K562 (cell line): ENCODE results near the gene FBL. TPM values are rescaled to one million over a fixed set of nuclear protein-coding genes. Genes with fewer than 3 reads are reported as not detected.

Source experiments
- ATAC-seq: fragments of 200-7000 bp; cut with Tn5 transposase; 3 replicates; pipeline ENCODE4 v1.9.1; 2020; ENCODE audit warnings: moderate library complexity
- BruUV-seq: library from RNA; stranded (reverse); fragments of 400-500 nt; replicated peaks from 2 replicates; lab custom pipeline; 2021; lab: Mats Ljungman, UMichigan
- CTCF ChIA-PET: fragments of 300-600 bp; formaldehyde crosslinking; extraction: SDS; loops from one replicate; lab custom pipeline; 2021; ENCODE audit warnings: low intra/inter-chr PET ratio; lab: Yijun Ruan, JAX
- POLR2A ChIA-PET: fragments of 300-600, 350-650 bp; sonication (Branson Sonifier 250); formaldehyde crosslinking; extraction: SDS; loops from one replicate; lab custom pipeline; 2021; ENCODE audit warnings: antibody characterized with exemption, inconsistent platforms; lab: Yijun Ruan, JAX
- DNase-seq, 4 experiments: peaks; one replicate each; pipeline versions ENCODE4 v3.0.0 to v3.0.0-alpha.2; 2011 to 2018; ENCODE audit warnings: low spot score in 3 of 4, mixed read lengths in 3 of 4; ENCODE audit errors: extremely low read depth in 1 of 4
- FAIRE-seq: peaks from 2 replicates; lab custom pipeline; 2011; peaks lifted over from hg19 to GRCh38; lab: Jason Lieb, UNC
- H2AFZ ChIP-seq: 2 replicates; pipeline ENCODE4 v1.6.0; 2011; ENCODE audit warnings: low read depth, low read length, control low read depth, inconsistent platforms
- H3K27ac ChIP-seq: fragments of 200-600 bp; 3 replicates; pipeline ENCODE4 v1.8.0; 2011; ENCODE audit warnings: low read depth, mild to moderate bottlenecking, control low read depth, inconsistent platforms, low read length, moderate library complexity, mixed read lengths; ENCODE audit errors: extremely low read depth
- H3K27me3 ChIP-seq, 2 experiments: fragments of 300-600 bp in 1 of 2; 2 replicates in 1 of 2; 3 replicates in 1 of 2; pipeline versions ENCODE4 v1.6.0 to v1.8.0; 2011; ENCODE audit warnings: inconsistent platforms in 2 of 2, low read length in 2 of 2, mild to moderate bottlenecking in 1 of 2, mixed read lengths in 1 of 2, moderate library complexity in 1 of 2; ENCODE audit not compliant: control insufficient read depth in 2 of 2, insufficient read depth in 2 of 2
- H3K36me3 ChIP-seq: fragments of 300-600 bp; 3 replicates; pipeline ENCODE4 v1.8.0; 2011; ENCODE audit warnings: mild to moderate bottlenecking, low read length, inconsistent platforms; ENCODE audit not compliant: control insufficient read depth, insufficient read depth
- H3K4me1 ChIP-seq, 2 experiments: fragments of 200-600 bp in 1 of 2; replicated peaks in 1 of 2; 2 replicates in 1 of 2; 3 replicates in 1 of 2; pipeline versions ENCODE4 v1.5.1 to v1.8.0; 2011; ENCODE audit warnings: inconsistent platforms in 2 of 2, low read length in 2 of 2, mild to moderate bottlenecking in 1 of 2, mixed read lengths in 1 of 2, moderate library complexity in 1 of 2; ENCODE audit not compliant: control insufficient read depth in 2 of 2, insufficient read depth in 2 of 2
- H3K4me2 ChIP-seq: 2 replicates; pipeline ENCODE4 v1.6.1; 2011; ENCODE audit warnings: low read length, control low read depth, inconsistent platforms, mixed read lengths; ENCODE audit not compliant: insufficient read depth
- H3K4me3 ChIP-seq: fragments of 200-600 bp; sonication (generic), shearing (Covaris generic); 2 replicates; pipeline ENCODE4 v1.5.1; 2016; ENCODE audit warnings: control low read depth, inconsistent platforms
- H3K79me2 ChIP-seq: fragments of 200-600 bp; 3 replicates; pipeline ENCODE4 v1.8.0; 2011; ENCODE audit warnings: low read length, inconsistent platforms; ENCODE audit not compliant: control insufficient read depth, insufficient read depth
- H3K9ac ChIP-seq, 2 experiments: 2 replicates each; pipeline versions ENCODE4 v1.6.0 to v1.6.1; 2011; ENCODE audit warnings: low read depth in 2 of 2, low read length in 2 of 2, control low read depth in 1 of 2, inconsistent platforms in 1 of 2, mild to moderate bottlenecking in 1 of 2, mixed read lengths in 1 of 2; ENCODE audit not compliant: insufficient read depth in 1 of 2
- H3K9me1 ChIP-seq: one replicate; pipeline ENCODE4 v1.6.0; 2011; ENCODE audit warnings: inconsistent platforms, mild to moderate bottlenecking, low read length, moderate library complexity; ENCODE audit not compliant: control insufficient read depth, insufficient read depth
- H3K9me3 ChIP-seq: replicated peaks from 2 replicates; pipeline ENCODE4 v1.5.1; 2011; ENCODE audit warnings: low read depth, low read length, inconsistent platforms; ENCODE audit not compliant: control insufficient read depth, insufficient read depth
- H4K20me1 ChIP-seq: replicated peaks from 2 replicates; pipeline ENCODE4 v1.6.1; 2011; ENCODE audit warnings: low read length, inconsistent platforms, mixed read lengths; ENCODE audit not compliant: control insufficient read depth, insufficient read depth
- ARID2 ChIP-seq: fragments of 450-650 bp; IDR thresholded peaks from 2 replicates; pipeline ENCODE4 v1.6.1; 2017; ENCODE audit warnings: antibody characterized with exemption, mild to moderate bottlenecking
- CCAR2 ChIP-seq: fragments of 200-400 bp; formaldehyde crosslinking; IDR thresholded peaks from 2 replicates; pipeline ENCODE4 v1.6.1; 2017; ENCODE audit warnings: mild to moderate bottlenecking, low read depth, low read length
- ERF ChIP-seq: fragments of 450-650 bp; formaldehyde crosslinking; IDR thresholded peaks from 2 replicates; pipeline ENCODE4 v1.4.0; 2020; ENCODE audit warnings: mild to moderate bottlenecking, mixed read lengths
- ETS1 ChIP-seq: conservative IDR thresholded peaks from 2 replicates; pipeline ENCODE4 v1.6.1; 2011; ENCODE audit warnings: low read depth, mild to moderate bottlenecking, low read length; ENCODE audit not compliant: control insufficient read depth
- MEF2D ChIP-seq: conservative IDR thresholded peaks from 2 replicates; pipeline ENCODE4 v1.6.1; 2016; ENCODE audit warnings: low read depth, missing genetic modification characterization, missing compliant biosample characterization
- MEIS2 ChIP-seq: fragments of 450-650 bp; IDR thresholded peaks from 2 replicates; pipeline ENCODE4 v1.6.1; 2014; ENCODE audit warnings: mild to moderate bottlenecking; ENCODE audit not compliant: partially characterized antibody
- NRF1 ChIP-seq, 2 experiments: fragments of 450-650 bp; IDR thresholded peaks in 1 of 2; conservative IDR thresholded peaks in 1 of 2; 2 replicates each; pipeline ENCODE4 v1.6.1; 2014; ENCODE audit warnings: mild to moderate bottlenecking in 2 of 2
- POU5F1 ChIP-seq: fragments of 150-350 bp; IDR thresholded peaks from 2 replicates; pipeline ENCODE4 v1.6.1; 2014; ENCODE audit warnings: borderline replicate concordance, low read length, low read depth, mild to moderate bottlenecking; ENCODE audit not compliant: partially characterized antibody
- SNAPC5 ChIP-seq: fragments of 250-450 bp; sonication (Bioruptor Pico); IDR thresholded peaks from 2 replicates; pipeline ENCODE4 v1.8.0; 2021; ENCODE audit warnings: moderate library complexity, mild to moderate bottlenecking, inconsistent platforms
- SRSF3 ChIP-seq: fragments of 200-400 bp; formaldehyde crosslinking; IDR thresholded peaks from 2 replicates; pipeline ENCODE4 v1.6.1; 2016; ENCODE audit warnings: mild to moderate bottlenecking, low read length, moderate library complexity; ENCODE audit not compliant: insufficient read depth
- SRSF7 ChIP-seq: fragments of 200-400 bp; formaldehyde crosslinking; optimal IDR thresholded peaks from 2 replicates; pipeline ENCODE3; 2017; ENCODE audit warnings: mild to moderate bottlenecking, low read depth, low read length
- STAT5B ChIP-seq: fragments of 250-450 bp; sonication (Bioruptor Pico); IDR thresholded peaks from 2 replicates; pipeline ENCODE4 v1.8.0; 2021; ENCODE audit warnings: mild to moderate bottlenecking, inconsistent platforms
- TEAD1 ChIP-seq, 2 experiments: fragments of 450-650 bp in 1 of 2; sonication (generic) in 1 of 2; formaldehyde crosslinking; IDR thresholded peaks; 2 replicates each; pipeline versions ENCODE4 v1.4.0 to v1.8.0; 2020 to 2022; ENCODE audit warnings: mild to moderate bottlenecking in 2 of 2, missing genetic modification reagents in 1 of 2
- TFAP4 ChIP-seq: sonication (generic); formaldehyde crosslinking; IDR thresholded peaks from 2 replicates; pipeline ENCODE4 v1.8.0; 2022; ENCODE audit warnings: missing genetic modification reagents, mild to moderate bottlenecking, moderate library complexity, borderline replicate concordance
- WHSC1 ChIP-seq: IDR thresholded peaks from one replicate; pipeline ENCODE4 v1.6.1; 2012; ENCODE audit warnings: low read length, control low read depth, inconsistent platforms
- ZC3H8 ChIP-seq: fragments of 450-650 bp; IDR thresholded peaks from 2 replicates; pipeline ENCODE4 v1.6.1; 2017
- ZNF740 ChIP-seq, 3 experiments: fragments of 200-800 bp in 1 of 3; sonication (Bioruptor generic) in 1 of 3; sonication (generic) in 1 of 3; formaldehyde crosslinking in 1 of 3; IDR thresholded peaks; 2 replicates each; pipeline versions ENCODE4 v1.6.1 to v1.8.0; 2016 to 2022; ENCODE audit warnings: mild to moderate bottlenecking in 2 of 3, missing compliant biosample characterization in 2 of 3, missing genetic modification characterization in 2 of 3, missing genetic modification reagents in 1 of 3
- WGBS: fragments of 100-300 bp; shearing (Covaris generic); methylation state at CpG from one replicate; pipeline ENCODE4 v1.1.6; 2016; ENCODE audit warnings: low coverage, mixed read lengths; ENCODE audit not compliant: insufficient coverage; ENCODE audit errors: missing lambda C conversion rate; 5-methylcytosine and 5-hydroxymethylcytosine counted together
- in situ Hi-C: fragments of 300-500 bp; cut with MboI; formaldehyde crosslinking; loops from 4 replicates; pipeline ENCODE4 v1.15.0; 2018; ENCODE audit warnings: inconsistent platforms, mixed read lengths
- intact Hi-C: fragments of 100-400 bp; cut with micrococcal nuclease; formaldehyde crosslinking; loops from 2 replicates; pipeline ENCODE4 v1.14.2; 2022
- polyA plus RNA-seq, 8 experiments: library from polyadenylated mRNA; depleted of rRNA in 4 of 8; stranded (reverse) in 5 of 8; unstranded in 3 of 8; fragments of >200 nt; fragmentation: Nextera tagmentation in 2 of 8; fragmentation: Illumina TruSeq in 1 of 8; extraction: Ambion mirVana in 2 of 8; extraction: Trizol in 1 of 8; gene quantifications; 2 replicates each; pipeline versions ENCODE4 v1.2.1 to v1.2.3, GENCODE V29; 2011 to 2014; ENCODE audit warnings: inconsistent platforms in 1 of 8, missing spikeins in 1 of 8
- total RNA-seq, 7 experiments: library from RNA; depleted of rRNA in 6 of 7; stranded (reverse); fragments of >200 nt in 6 of 7; fragmentation: Illumina TruSeq in 2 of 7; extraction: Trizol in 2 of 7; gene quantifications; 2 replicates each; pipeline versions ENCODE4 v1.2.1 to v1.2.3, GENCODE V29; 2011 to 2021; ENCODE audit warnings: low replicate concordance in 1 of 7

Gene FBL
- total and polyA plus RNA-seq, 9 of the 15 experiments (the other 6 are each of a cell fraction or from before 2014, with no cell fraction given): 201 to 1,696 (median 696) TPM

- peak overlapping the region; percentile 64 for H2AFZ ChIP-seq
- H4K20me1 ChIP-seq: peaks cover 13% of the 10 kb centered on the region
- H3K36me3 ChIP-seq: peaks cover 89% of the 10 kb centered on the region
- BruUV-seq: no TSS peak
- peaks cover 22 to 31% of the 10 kb centered on the region in 2 experiments for H3K4me1 ChIP-seq
- DNase-seq (no peak), FAIRE-seq (peak; percentile 98), ATAC-seq (no peak)
- ChIA-PET CTCF (interaction anchor here (0.6 kb wide), 1 partner anchor 10 kb away, joined by 4 read pairs; no protein-coding TSS in a partner anchor), POLR2A (interaction anchor here (0.6 to 1.8 kb wide), 7 partner anchors 8 to 398 kb away, joined by 3 to 17 read pairs (median 4); partner anchors contain the start of gene RPS16)
- in situ Hi-C loops: no loop called here
- no peak overlapping the region; the same call in 1 of the 2 replicates for H3K4me3 ChIP-seq
- peak overlapping the region; percentile 76; the same call in 2 of the 3 replicates for H3K27ac ChIP-seq
- H3K9ac ChIP-seq: 0 out of 4 replicates have a peak overlapping the region, but pooled peaks of 1 of the 2 experiments have one; percentile 29
- H3K9me1 ChIP-seq: peaks cover 7% of the 10 kb centered on the region
- H3K27me3 ChIP-seq: no peaks in the 10 kb centered on the region
- H3K9me3 ChIP-seq: no peaks in the 10 kb centered on the region
- WGBS: 36% methylated on average over 19 of the region's 19 CpGs
- intact Hi-C loops: no loop called here
- H3K4me2 ChIP-seq: peak overlapping the region; percentile 72; the same call in 1 of the 2 replicates
- peaks cover 30% of the 10 kb centered on the region for H3K79me2 ChIP-seq
- TF ChIP-seq SRSF3: no peak
- no peak for TF ChIP-seq STAT5B (CRISPR knock-in tag)
- no peak for TF ChIP-seq TEAD1 (CRISPR knock-in tag; IDR thresholded peaks at IDR 0.05)
- peak; percentile 52; the same call in 1 of the 2 replicates for TF ChIP-seq ZNF740 (CRISPR knock-in tag; IDR thresholded peaks at IDR 0.05)
- TF ChIP-seq ZNF740 (tag; IDR thresholded peaks at IDR 0.05): no peak
- 0 out of 2 replicates have a peak, but pooled peaks have one; percentile 24 for TF ChIP-seq MEF2D (tag)
- TF ChIP-seq CCAR2: no peak
- TF ChIP-seq ETS1: no peak
- TF ChIP-seq SNAPC5 (CRISPR knock-in tag): no peak
- no peak for TF ChIP-seq WHSC1
- no peak for TF ChIP-seq ZC3H8
- TF ChIP-seq MEIS2: peak; percentile 97
- no peak for TF ChIP-seq ARID2
- no peak for TF ChIP-seq TFAP4 (CRISPR knock-in tag)
- TF ChIP-seq ERF (CRISPR knock-in tag): no peak
- TF ChIP-seq POU5F1: peak; percentile 23
- no peak for TF ChIP-seq SRSF7
- peak; percentile 99 for TF ChIP-seq NRF1 (conservative IDR thresholded peaks at IDR 0.05 in 1 of 2, IDR thresholded peaks at IDR 0.05 in 1 of 2)
Measured at GRCh38 chr19:39834287-39834841, 11.8 kb downstream of the FBL start.
